RWPE2 (cell line): ENCODE data around the gene CHCHD3.

Experiments used
- ATAC-seq: fragments of 200-7000 bp; cut with Tn5 transposase; 3 replicates; pipeline ENCODE4 v1.9.1; 2021; ENCODE audit warnings: low read depth
- DNase-seq: peaks from one replicate; pipeline ENCODE4 v3.0.0-alpha.2; 2020; ENCODE audit warnings: low spot score
- H3K27ac ChIP-seq: fragments of 450-650 bp; 2 replicates; pipeline ENCODE4 v1.5.1; 2017; ENCODE audit warnings: mild to moderate bottlenecking; ENCODE audit not compliant: poor library complexity, severe bottlenecking
- H3K27me3 ChIP-seq: fragments of 250-450 bp; sonication (Bioruptor Pico); 2 replicates; pipeline ENCODE4 v1.5.1; 2021; ENCODE audit warnings: mild to moderate bottlenecking, moderate library complexity; ENCODE audit not compliant: insufficient read depth, poor library complexity, severe bottlenecking
- H3K36me3 ChIP-seq: fragments of 250-450 bp; sonication (Bioruptor Pico); 2 replicates; pipeline ENCODE4 v1.5.1; 2020; ENCODE audit warnings: low read depth, mild to moderate bottlenecking, moderate library complexity
- H3K4me1 ChIP-seq: fragments of 250-450 bp; sonication (Bioruptor Pico); 2 replicates; pipeline ENCODE4 v1.5.1; 2021; ENCODE audit warnings: mild to moderate bottlenecking, moderate library complexity; ENCODE audit not compliant: insufficient read depth, poor library complexity, severe bottlenecking
- H3K4me3 ChIP-seq: fragments of 250-450 bp; sonication (Bioruptor Pico); 2 replicates; pipeline ENCODE4 v1.5.1; 2021; ENCODE audit warnings: mild to moderate bottlenecking, moderate library complexity; ENCODE audit not compliant: severe bottlenecking
- H3K9me3 ChIP-seq: fragments of 250-450 bp; sonication (Bioruptor Pico); 2 replicates; pipeline ENCODE4 v1.5.1; 2021; ENCODE audit warnings: mild to moderate bottlenecking, moderate library complexity; ENCODE audit not compliant: severe bottlenecking
- TF ChIP-seq, protein P1 (sequence below): fragments of 450-650 bp; IDR thresholded peaks from one replicate; pipeline ENCODE4 v1.5.1; 2017; ENCODE audit warnings: mild to moderate bottlenecking, moderate library complexity; ENCODE audit not compliant: poor library complexity, severe bottlenecking

CHCHD3 gene

DNA sequence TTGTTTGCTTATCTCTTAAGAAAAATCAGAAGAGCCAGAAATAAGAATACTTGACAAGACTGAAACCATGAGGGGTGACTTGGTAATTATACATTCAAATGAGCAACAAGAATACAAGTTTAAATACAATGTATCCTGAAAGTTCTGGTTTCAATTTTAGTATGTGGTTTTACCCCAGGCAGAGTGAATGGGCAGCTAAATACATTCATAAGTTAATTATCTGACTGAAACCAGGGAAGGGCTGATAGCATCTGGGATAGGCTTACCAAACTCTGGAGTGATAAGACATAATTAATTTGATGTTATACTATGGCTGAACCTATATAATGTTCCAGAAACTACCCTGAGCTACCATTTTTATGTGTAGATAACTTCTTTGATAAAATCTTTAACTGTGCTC is 253.4 kb downstream of the CHCHD3 start:
- H3K27ac ChIP-seq = no peak overlapping the region
- H3K27me3 ChIP-seq = no peaks in the 10 kb centered on the region
- no peaks in the 10 kb centered on the region for H3K36me3 ChIP-seq
- H3K4me1 ChIP-seq = no peaks in the 10 kb centered on the region
- TF ChIP-seq, protein P1, sequence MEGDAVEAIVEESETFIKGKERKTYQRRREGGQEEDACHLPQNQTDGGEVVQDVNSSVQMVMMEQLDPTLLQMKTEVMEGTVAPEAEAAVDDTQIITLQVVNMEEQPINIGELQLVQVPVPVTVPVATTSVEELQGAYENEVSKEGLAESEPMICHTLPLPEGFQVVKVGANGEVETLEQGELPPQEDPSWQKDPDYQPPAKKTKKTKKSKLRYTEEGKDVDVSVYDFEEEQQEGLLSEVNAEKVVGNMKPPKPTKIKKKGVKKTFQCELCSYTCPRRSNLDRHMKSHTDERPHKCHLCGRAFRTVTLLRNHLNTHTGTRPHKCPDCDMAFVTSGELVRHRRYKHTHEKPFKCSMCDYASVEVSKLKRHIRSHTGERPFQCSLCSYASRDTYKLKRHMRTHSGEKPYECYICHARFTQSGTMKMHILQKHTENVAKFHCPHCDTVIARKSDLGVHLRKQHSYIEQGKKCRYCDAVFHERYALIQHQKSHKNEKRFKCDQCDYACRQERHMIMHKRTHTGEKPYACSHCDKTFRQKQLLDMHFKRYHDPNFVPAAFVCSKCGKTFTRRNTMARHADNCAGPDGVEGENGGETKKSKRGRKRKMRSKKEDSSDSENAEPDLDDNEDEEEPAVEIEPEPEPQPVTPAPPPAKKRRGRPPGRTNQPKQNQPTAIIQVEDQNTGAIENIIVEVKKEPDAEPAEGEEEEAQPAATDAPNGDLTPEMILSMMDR = no peak
- no peaks in the 10 kb centered on the region for H3K9me3 ChIP-seq
- no peak for DNase-seq
- no peak for ATAC-seq
- no peak overlapping the region for H3K4me3 ChIP-seq

DNA sequence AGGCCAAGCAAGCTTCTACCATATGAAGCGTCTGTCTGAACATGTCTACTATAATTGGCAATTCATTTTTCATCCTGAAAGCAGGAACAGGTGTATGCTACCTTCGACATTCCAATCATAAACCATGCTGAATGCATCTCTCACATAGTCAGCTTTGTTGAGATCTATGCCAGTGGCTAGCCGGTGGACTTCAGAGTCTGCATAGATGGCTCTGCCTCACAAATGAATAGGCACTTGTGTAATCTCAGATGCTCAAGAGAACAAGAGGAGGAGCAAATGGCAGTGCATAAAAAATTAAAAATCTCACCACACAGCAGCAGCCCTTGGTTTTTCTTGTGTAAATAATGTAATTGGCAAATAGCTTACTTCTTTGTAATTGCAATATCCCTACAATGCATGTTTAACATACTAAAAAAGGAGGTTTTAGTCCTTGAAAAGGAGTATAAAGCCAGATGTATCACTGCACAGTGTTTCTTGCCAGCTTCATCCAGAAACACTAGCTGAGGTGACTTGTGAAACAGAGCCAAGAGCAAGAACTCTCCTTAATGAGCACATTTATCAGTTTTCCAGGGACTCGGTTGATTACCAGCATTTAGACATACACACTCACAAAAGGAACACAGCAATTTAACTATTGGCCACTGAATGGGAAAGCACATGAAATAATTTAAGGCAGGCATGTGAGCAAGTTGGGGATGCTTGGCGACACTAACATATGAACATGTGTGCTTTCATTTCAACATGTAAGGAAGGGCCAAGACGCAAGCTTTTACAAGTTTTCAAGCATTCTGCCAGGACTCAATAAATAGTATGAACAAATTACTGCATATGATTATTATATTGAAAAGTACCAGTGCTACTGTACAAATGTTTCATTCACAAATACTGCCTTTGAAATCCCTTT is 255.7 kb downstream of the CHCHD3 start:
- DNase-seq (no peak), ATAC-seq (no peak)
- H3K27me3 ChIP-seq = no peaks in the 10 kb centered on the region
- H3K36me3 ChIP-seq = no peaks in the 10 kb centered on the region
- H3K27ac ChIP-seq = no peak overlapping the region
- no peak overlapping the region for H3K4me3 ChIP-seq
- no peaks in the 10 kb centered on the region for H3K4me1 ChIP-seq
- TF ChIP-seq, protein P1 = no peak
- H3K9me3 ChIP-seq = no peaks in the 10 kb centered on the region

DNA sequence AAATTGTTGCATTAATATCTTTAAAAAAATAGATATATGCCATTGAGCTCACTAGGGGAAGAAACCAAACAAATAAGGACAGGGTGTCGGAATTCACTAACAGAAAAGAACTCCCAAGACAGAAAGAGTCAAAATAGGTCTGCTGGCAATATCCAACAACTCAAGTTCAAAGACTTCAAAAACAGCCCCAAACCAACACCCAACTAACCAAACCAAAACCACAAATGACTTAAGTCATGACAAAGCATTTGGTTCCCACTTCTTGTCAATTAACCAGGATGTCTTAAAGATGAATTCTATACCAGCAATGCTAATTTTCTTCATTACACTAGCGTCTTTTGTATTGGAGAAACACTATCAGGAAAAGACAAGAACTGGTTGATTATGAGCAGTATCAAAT is 256.7 kb downstream of the CHCHD3 start:
- ATAC-seq = no peak
- TF ChIP-seq, protein P1 = no peak

DNA sequence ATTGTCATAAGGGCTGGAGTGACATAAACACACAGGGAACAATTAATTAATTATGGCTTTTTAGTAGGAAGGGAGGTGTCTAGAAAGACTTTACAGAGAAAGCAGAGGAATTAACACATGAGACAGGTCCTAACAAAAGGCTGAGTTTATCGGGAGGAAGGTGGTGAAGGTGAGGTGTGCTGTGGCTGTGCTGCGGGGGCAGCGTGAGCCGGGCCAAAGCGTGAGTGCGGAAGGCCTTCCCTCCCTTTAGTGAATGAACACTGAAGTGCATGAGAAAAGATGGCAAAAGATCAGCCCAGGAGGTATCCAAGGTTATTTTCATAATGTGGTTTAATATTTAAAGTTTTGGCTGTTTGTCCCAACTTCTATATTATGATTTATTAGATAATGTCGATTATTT is 262.2 kb downstream of the CHCHD3 start:
- ATAC-seq (no peak), DNase-seq (no peak)
- Histone ChIP-seq H3K9me3 (no peaks in the 10 kb centered on the region), H3K36me3 (no peaks in the 10 kb centered on the region), H3K27me3 (no peaks in the 10 kb centered on the region), H3K4me1 (no peaks in the 10 kb centered on the region), H3K27ac (no peak overlapping the region), H3K4me3 (no peak overlapping the region)
- TF ChIP-seq, protein P1 = no peak

More for the DNA sequence above, 256.7 kb downstream of the CHCHD3 start:
- no peak overlapping the region for H3K4me3 ChIP-seq
- no peaks in the 10 kb centered on the region for H3K36me3 ChIP-seq
- H3K4me1 ChIP-seq = no peaks in the 10 kb centered on the region
- H3K27ac ChIP-seq = no peak overlapping the region
- H3K9me3 ChIP-seq = no peaks in the 10 kb centered on the region
- H3K27me3 ChIP-seq = no peaks in the 10 kb centered on the region
- no peak for DNase-seq

DNA sequence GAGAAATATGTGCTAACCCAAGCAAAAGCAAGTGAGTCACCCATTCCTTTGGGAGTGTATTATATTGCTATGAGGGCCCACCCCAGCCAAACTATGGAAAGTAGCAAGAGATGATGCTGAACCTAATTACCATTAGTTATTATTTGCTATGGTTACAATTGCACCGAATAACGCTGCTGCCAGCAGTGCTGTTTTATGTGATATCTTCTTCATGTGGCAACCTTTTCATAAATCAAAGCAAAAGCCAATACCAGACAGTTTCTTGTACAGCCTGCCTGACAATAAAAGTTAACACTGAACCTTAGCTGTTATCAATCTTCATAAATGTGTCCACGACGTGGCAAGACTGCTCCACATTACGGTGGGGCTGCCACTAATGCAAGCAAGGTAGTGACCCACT is 263.9 kb downstream of the CHCHD3 start:
- TF ChIP-seq, protein P1 = no peak
- H3K4me3 ChIP-seq = no peak overlapping the region
- no peak for ATAC-seq
- H3K27me3 ChIP-seq = no peaks in the 10 kb centered on the region
- no peaks in the 10 kb centered on the region for H3K9me3 ChIP-seq
- H3K4me1 ChIP-seq = no peaks in the 10 kb centered on the region
- no peak overlapping the region for H3K27ac ChIP-seq
- DNase-seq = no peak
- H3K36me3 ChIP-seq = no peaks in the 10 kb centered on the region
